Glutamatergic neuron (in vitro differentiated cells): ENCODE measurements around the gene PSME3IP1. TPM values are rescaled to one million over a fixed set of nuclear protein-coding genes. Genes with fewer than 3 reads are reported as not detected.
"Not testable (repeated sequence)": the region's sequence is repeated elsewhere in the genome, so short reads cannot be mapped to it uniquely, and the experiment has no call there.

Experiments used
- DNase-seq: peaks from one replicate; pipeline ENCODE4 v3.0.0; 2022
- H3K27ac Mint-ChIP-seq: one replicate; pipeline ENCODE4 v1.8.0; 2020; ENCODE audit warnings: mild to moderate bottlenecking, mixed read lengths, inconsistent platforms; ENCODE audit not compliant: unreplicated experiment
- H3K27me3 Mint-ChIP-seq: one replicate; pipeline ENCODE4 v1.8.0; 2020; ENCODE audit warnings: mild to moderate bottlenecking, moderate library complexity, mixed read lengths, inconsistent platforms; ENCODE audit not compliant: unreplicated experiment
- H3K36me3 Mint-ChIP-seq: one replicate; pipeline ENCODE4 v1.8.0; 2020; ENCODE audit warnings: mild to moderate bottlenecking, mixed read lengths, inconsistent platforms; ENCODE audit not compliant: unreplicated experiment
- H3K4me1 Mint-ChIP-seq: one replicate; pipeline ENCODE4 v1.8.0; 2020; ENCODE audit warnings: mild to moderate bottlenecking, low read depth, mixed read lengths, inconsistent platforms; ENCODE audit not compliant: unreplicated experiment
- H3K4me3 Mint-ChIP-seq: one replicate; pipeline ENCODE4 v1.8.0; 2020; ENCODE audit warnings: mild to moderate bottlenecking, mixed read lengths, inconsistent platforms; ENCODE audit not compliant: unreplicated experiment
- H3K9me3 Mint-ChIP-seq: one replicate; pipeline ENCODE4 v1.8.0; 2020; ENCODE audit warnings: mild to moderate bottlenecking, moderate library complexity, mixed read lengths, inconsistent platforms; ENCODE audit not compliant: unreplicated experiment
- CTCF ChIP-seq: fragments of 200-600 bp; sonication (generic); IDR thresholded peaks from one replicate; pipeline ENCODE4 v1.5.0; 2021; ENCODE audit not compliant: partially characterized antibody, unreplicated experiment
- total RNA-seq: library from RNA; stranded (reverse); fragmentation: NEBNext Ultra II Directional; extraction: Animal tissue kit (Norgen Biotek cat#: 25700); gene quantifications from one replicate; pipeline ENCODE4 v1.2.1, GENCODE V29; 2021; ENCODE audit not compliant: unreplicated experiment

Gene PSME3IP1
- total RNA-seq, 1 donor from 2014 or later = 124 TPM

GRCh38 chr16:57113042-57113453, 72.8 kb downstream of the PSME3IP1 start:
- H3K27me3 Mint-ChIP-seq = peaks cover 2% of the 10 kb centered on the region
- no peak overlapping the region for H3K4me3 Mint-ChIP-seq
- H3K4me1 Mint-ChIP-seq = peaks cover 3% of the 10 kb centered on the region
- TF ChIP-seq CTCF = no peak
- H3K9me3 Mint-ChIP-seq = peaks cover 2% of the 10 kb centered on the region
- no peak for DNase-seq
- no peaks in the 10 kb centered on the region for H3K36me3 Mint-ChIP-seq
- no peak overlapping the region for H3K27ac Mint-ChIP-seq

GRCh38 chr16:57112403-57113041, 73.3 kb downstream of the PSME3IP1 start:
- no peaks in the 10 kb centered on the region for H3K27me3 Mint-ChIP-seq
- no peak for TF ChIP-seq CTCF
- H3K36me3 Mint-ChIP-seq = no peaks in the 10 kb centered on the region
- no peaks in the 10 kb centered on the region for H3K9me3 Mint-ChIP-seq
- H3K4me3 Mint-ChIP-seq = no peak overlapping the region
- peaks cover 3% of the 10 kb centered on the region for H3K4me1 Mint-ChIP-seq
- no peak for DNase-seq
- no peak overlapping the region for H3K27ac Mint-ChIP-seq

- Mint-ChIP-seq H3K36me3 (no peaks in the 10 kb centered on the region), H3K27ac (no peak overlapping the region), H3K9me3 (no peaks in the 10 kb centered on the region), H3K27me3 (no peaks in the 10 kb centered on the region), H3K4me1 (peaks cover 3% of the 10 kb centered on the region), H3K4me3 (no peak overlapping the region)
- no peak for TF ChIP-seq CTCF
- DNase-seq = no peak
These were observed 74.4 kb downstream of the PSME3IP1 start for GRCh38 chr16:57111420-57111819.

DNA sequence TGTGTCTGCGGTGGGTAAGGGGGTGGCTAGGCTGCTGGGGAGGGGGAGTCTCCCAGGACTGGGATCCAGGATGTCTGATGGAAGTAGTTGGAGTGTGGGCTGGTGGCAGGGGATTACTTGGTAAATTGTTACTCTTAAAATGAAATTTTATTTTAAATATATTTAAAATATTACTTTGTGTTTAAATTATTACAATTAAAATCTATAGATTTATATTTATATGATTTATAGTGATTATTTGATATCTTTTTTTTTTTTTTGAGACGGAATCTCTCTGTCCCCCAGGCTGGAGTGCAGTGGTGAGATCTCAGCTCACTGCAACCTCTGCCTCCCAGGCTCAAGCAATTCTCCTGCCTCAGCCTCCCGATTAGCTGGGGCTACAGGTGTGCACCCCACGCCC, 74.9 kb downstream of the PSME3IP1 start:
- no peaks in the 10 kb centered on the region for H3K27me3 Mint-ChIP-seq
- no peak for DNase-seq
- no peak for TF ChIP-seq CTCF
- no peak overlapping the region for H3K4me3 Mint-ChIP-seq
- no peaks in the 10 kb centered on the region for H3K9me3 Mint-ChIP-seq
- H3K27ac Mint-ChIP-seq = no peak overlapping the region
- H3K36me3 Mint-ChIP-seq = no peaks in the 10 kb centered on the region
- peaks cover 3% of the 10 kb centered on the region for H3K4me1 Mint-ChIP-seq

DNA sequence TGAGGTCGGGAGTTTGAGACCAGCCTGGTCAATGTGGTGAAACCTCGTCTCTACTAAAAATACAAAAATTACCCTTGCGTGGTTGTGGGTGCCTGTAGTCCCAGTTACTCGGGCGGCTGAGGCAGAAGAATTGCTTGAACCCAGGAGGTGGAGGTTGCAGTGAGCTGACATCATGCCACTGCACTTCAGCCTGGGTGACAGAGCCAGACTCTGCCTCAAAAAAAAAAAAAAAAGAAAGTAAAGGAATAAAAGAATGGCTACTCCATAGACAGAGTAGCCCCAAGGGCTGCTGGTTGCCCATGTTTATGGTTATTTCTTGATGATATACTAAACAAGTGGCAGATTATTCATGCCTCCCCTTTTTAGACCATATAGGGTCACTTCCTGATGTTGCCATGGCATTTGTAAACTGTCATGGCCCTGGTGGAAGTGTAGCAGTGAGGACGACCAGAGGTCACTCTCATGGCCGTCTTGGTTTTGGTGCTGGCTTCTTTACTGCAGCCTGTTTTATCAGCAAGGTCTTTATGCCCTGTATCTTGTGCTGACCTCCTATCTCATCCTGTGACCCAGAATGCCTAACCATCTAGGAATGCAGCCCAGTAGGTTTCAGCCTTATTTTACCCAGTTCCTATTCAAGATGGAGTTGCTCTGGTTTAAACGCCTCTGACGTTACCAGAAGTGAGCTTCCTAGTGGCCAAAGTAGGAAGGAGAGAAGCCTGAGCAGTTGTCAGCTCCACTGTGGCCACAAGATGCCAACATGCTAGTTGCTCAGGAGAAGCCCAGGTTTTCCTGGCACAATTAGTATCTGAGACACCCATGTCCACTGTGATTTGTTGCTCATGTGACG, 76.4 kb downstream of the PSME3IP1 start:
- not testable (repeated sequence) for H3K36me3 Mint-ChIP-seq, DNase-seq, H3K9me3 Mint-ChIP-seq, H3K4me1 Mint-ChIP-seq, H3K27me3 Mint-ChIP-seq, H3K27ac Mint-ChIP-seq, H3K4me3 Mint-ChIP-seq
